ENCODE data around the gene RAD51B.
A peak's percentile ranks its signal among the peaks of the same experiment; 100 is the strongest.

RAD51B gene

GRCh38 chr14:68704736-68705720 is 885.4 kb downstream of the RAD51B start:
- no peak for DNase-seq (ENCODE audit: low spot score)

DNA sequence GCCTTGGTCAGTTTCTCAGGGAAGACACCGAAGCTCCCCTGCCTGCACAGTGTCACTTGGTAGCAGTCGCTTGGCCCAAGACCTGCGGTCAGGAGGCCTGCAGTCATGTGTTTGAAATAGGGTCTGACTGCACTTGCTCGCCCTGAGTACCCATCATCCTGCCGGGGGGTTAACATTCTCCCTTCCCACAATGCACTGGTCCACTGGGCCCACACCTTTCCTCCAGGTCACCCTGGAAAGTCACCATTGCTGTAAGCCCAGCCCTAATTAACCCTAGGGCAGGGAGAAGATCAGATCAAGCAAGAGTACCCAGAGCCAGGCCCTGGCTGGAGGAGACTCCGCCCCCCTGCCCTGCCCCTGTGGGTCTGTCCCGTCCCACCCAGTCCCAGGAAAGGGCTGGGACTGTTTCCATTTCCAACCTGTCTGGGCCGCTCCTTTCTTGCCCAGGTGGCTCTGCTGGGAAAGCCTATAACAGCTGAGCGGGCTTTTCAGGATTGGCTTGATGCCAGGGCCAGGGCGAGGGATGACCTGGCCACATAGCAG is 886.2 kb downstream of the RAD51B start:
- DNase-seq (ENCODE audit: low spot score) = no peak

DNA sequence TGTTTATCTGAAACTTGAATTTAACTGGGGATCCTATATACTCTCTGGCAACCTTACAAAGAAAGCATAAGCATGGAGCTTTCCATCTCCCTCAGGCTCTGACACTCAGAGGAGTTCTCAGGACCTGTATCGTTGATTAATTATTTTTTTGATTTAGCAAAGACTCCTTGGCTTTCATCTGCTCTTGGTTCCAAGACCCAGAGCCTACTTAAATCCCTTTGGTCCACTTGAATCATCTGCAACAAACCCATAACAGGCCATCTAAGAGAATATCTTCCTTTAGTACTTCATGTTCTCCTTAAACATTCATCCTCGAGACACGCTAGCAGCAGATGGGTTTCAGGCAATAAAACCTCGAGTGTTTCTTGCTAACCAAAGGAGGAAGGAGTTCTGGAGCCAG is 887.9 kb downstream of the RAD51B start:
- no peak for DNase-seq (ENCODE audit: low spot score)

GRCh38 chr14:68708343-68708742 is 888.8 kb downstream of the RAD51B start:
- DNase-seq (ENCODE audit: low spot score) = no peak

DNA sequence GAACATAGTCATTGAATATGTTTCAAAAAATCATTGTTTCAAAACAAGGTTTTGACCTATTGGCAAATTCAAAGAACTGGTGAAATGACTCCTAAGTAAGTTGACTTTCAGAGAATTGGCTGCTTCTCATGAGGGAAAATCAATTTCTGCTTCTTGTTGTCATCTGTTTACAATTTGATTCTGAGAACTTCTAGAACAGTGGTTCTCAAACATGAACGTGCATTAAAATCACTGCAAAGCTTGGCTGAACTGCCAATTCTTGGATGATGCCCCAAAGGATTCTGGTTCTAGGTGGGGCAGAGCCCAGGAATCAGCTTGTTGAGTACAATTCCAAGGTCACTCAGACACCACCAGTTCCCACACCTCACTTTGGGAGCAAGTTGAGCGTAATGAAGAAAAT is 889.4 kb downstream of the RAD51B start:
- DNase-seq (ENCODE audit: low spot score) = no peak

GRCh38 chr14:68710776-68711175 is 891.2 kb downstream of the RAD51B start:
- DNase-seq (ENCODE audit: low spot score) = no peak

GRCh38 chr14:68711561-68712309 is 892.2 kb downstream of the RAD51B start:
- DNase-seq (ENCODE audit: low spot score) = peak; percentile 23

DNA sequence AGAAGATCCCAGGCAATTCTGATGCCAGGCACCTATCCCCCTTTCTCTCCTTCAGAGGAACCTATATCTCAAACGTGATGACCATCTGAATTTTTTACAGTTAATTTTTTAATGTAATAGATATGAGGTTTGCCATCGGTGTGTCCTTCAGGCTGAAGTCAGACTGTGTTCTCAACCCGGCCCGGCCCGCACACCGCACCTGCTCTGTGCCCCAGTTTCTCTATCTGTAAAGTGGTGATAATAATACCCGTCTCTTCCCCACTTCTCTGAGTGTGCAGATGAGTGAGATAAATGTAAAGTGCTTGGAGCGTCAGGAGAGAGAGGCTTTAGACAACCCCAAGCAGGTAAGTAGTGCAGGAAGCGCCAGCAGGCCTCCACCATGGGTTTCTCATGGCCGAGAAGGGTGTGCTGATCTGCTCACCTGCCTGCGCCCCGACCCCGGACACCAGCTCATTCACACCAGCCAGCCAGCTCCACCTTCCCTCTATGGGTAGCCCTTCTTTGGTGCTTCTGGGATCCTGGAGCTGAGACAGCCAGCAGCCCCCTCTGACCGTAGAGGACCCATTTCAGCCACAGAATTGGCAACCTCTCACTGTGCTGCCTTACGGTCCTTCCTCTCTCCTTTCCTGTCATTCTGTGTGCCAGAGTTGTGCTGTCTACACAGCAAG is 893.3 kb downstream of the RAD51B start:
- DNase-seq (ENCODE audit: low spot score) = no peak

DNA sequence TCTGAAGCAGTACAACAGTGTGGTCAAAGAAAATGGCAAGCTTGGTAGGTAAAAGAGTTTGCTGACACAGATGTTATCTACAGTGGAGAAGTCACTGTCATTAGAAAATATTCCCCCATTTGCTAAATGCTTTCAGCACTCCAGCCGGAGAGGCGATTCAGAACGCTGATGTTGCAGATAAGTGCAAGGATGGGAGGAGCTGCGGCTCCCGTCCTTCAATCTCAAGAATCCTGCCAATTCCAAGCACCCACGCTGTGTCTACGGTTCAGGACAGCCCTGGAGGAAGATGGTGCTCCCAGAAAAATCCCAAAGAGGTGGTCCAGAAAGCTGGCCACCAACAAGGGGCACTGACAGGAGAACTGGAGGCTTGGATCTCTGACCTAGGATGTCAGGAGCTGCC is 894.2 kb downstream of the RAD51B start:
- no peak for DNase-seq (ENCODE audit: low spot score)

DNA sequence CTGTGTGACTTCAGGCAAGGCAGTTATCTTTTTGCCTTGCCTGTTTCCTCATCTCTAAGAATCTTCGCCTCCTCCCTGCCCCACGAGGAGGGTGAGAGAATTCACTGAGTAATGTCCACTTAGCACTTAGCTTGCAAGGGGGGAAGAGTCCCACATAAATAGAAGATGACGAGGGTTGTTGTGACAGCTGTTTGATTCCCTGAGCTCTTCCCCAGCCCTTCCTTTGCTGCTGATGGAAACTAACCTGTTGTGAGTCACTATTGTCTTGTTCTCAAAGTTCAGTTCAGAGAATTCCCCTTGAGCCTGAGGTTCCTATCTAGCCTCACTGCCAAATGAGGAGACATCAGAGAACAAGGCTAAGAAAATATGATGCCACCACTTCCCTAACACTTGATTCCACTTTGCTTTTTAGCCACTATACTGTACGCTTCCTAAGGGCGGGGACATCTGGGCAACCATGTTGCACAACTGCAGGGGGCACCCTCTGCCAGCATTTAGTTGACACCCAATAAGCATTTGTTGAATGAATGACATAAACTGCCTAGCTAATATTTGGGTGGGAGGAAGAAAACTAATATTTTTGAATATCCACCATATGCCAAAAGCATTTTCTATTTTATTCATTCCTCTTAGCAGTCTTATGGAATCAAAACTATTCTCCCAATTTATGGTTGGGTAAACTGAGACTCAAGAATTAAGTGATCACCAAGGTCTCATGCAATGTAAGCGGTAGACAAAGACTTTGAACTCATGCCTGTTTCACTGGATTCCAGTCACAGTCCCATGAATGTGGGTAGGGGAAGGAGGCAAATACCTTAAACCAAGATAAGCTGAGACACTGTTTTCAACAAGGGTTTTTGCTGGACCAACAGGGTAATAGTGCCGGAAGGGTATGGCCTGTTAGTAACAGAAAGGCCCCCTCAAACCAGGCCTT is 895.7 kb downstream of the RAD51B start:
- no peak for DNase-seq (ENCODE audit: low spot score)

GRCh38 chr14:68716698-68717097 is 897.1 kb downstream of the RAD51B start:
- no peak for DNase-seq (ENCODE audit: low spot score)

DNA sequence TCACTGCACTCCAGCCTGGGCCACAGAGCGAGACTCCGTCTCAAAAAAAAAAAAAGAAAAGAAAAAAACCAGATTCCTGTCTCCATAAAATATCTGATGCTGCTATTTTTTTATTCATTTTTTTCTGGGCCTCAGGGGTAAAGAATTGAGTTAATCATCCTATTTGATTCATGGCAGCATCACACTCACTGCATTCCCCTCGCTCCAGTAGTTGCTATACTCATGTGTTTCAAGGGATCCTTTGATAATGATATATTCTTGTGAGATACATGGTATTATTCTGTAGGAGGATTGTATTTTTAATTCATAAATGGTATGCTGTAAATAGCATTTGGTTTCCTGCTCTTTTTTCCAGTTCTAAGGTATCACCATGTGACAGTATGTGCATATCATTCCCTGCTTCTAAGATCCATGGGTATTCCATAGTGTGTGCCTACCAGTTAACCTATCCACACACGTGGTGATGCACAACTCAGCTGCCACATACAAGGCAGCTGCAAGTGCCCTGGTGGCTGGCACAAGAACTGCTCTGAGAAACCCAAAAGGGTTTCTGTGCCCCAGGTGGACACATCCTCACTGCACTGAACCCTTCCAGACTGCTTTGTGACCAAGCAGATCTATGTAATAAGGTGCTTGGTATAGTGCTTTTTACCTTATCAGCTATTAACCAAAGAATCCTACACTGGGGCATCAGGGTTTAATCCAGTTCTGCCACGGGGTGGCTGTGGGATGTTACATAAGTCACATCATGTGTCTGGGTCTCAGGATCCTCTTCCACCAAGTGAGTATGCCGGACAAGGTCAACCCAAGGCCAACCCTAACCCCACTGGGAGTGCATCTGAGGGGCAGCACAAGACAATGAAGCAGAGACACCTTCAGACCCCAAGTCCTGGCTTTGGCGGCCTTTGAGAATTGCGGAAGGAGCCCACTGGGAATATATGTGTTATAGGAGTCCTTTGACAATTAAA is 898.7 kb downstream of the RAD51B start:
- no peak for DNase-seq (ENCODE audit: low spot score)

DNA sequence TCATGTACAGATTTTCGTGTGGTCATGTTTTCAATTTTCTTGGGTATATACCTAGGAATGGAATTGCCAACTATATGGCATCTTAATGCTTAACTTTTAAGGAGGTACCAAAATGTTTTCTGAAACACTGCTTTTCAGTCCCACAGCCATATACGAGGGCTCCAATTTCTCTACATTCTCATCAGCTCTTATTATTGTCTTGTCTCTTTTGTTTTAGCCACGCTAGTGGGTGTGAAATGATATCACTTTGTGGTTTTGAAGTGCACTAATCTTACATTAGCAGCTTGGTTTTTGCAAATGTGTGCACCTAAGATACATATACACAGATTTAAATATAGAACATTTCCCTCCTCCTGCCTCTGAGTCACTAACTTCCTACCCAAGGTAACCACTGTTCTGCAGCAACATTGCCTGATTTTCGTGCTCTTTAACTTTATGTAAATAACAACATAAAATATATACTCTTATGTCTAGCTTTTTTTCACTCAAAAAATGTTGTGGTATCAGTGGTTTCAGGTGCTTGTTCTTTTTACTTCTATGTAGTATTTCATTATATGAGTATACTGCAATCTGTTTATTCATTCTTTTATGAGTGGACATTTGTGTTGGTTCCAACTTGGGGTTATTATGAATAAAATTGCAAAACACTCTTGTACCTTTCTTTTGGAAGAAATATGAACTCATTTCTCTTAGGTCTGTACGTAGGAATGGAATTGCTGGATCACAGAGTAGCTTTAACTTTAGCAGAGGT is 900.2 kb downstream of the RAD51B start:
- peak; percentile 65 for DNase-seq (ENCODE audit: low spot score)

- DNase-seq (ENCODE audit: low spot score) = no peak
Observed at GRCh38 chr14:68722186-68722585, 902.6 kb downstream of the RAD51B start.

GRCh38 chr14:68722968-68723566 is 903.5 kb downstream of the RAD51B start:
- DNase-seq (ENCODE audit: low spot score) = no peak

DNA sequence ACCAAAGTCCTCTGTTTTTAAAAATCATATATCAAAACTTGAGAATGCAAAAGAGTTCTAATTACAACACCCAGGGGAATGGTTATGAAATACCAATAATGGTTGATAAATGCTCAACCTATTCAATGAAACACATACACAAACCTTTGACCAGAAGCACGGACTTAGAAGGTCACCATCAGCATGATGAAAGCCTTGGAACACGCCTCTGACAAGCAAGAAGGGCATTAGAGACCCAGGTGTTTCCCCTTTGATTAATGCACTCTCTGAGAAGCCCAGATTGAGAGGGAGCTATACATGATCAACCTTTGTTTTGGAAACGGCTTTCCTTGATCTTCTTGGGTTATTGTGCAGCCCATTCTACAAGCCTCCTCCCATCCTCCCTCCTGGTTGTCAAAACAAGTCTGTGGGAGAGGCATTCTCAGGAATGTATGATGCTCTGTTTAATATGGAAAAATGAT is 904.3 kb downstream of the RAD51B start:
- DNase-seq (ENCODE audit: low spot score) = no peak

GRCh38 chr14:68724914-68725313 is 905.3 kb downstream of the RAD51B start:
- DNase-seq (ENCODE audit: low spot score) = no peak

DNA sequence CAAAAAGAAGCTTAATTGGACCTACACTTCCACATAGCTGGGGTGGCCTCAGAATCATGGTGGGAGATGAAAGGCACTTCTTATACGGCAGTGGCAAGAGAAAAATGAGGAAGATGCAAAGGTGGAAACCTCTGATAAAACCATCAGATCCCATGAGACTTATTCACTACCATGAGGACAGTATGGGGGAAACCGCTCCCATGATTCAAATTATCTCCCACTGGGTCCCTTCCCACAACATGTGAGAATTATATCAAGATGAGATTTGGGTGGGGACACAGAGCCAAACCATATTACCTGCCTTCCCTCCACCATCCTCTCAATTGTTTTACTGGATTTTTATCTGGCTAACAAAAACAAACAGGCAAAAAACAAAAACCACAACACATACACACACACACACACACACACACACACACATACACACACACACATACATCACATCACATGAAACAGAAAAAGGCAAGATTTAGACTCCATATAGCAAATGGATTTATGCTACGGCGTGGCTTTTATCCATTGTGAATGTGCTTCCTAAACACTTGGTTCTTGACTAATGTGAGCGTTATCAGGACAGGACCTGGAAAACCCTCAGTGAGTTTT is 906.6 kb downstream of the RAD51B start:
- DNase-seq (ENCODE audit: low spot score) = no peak

Measured in CD4-positive, alpha-beta T cell treated with Interleukin-6 at 100 ng/mL for 8 hours (primary cell).